ENCODE results near the gene GAB3.

- TF ChIP-seq USF2 (IDR thresholded peaks at IDR 0.05; ENCODE audit: low read depth, low read length): no peak
- TF ChIP-seq CTCF (conservative IDR thresholded peaks at IDR 0.05; ENCODE audit: low read depth, low read length): no peak
- no peak for TF ChIP-seq RAD21 (IDR thresholded peaks at IDR 0.05; ENCODE audit: low read length)
- TF ChIP-seq POLR2A (IDR thresholded peaks at IDR 0.05; ENCODE audit: low read depth, low read length): no peak
- TF ChIP-seq SMC3 (IDR thresholded peaks at IDR 0.05; ENCODE audit: low read depth, low read length): no peak
- no peak for TF ChIP-seq MAFK (IDR thresholded peaks at IDR 0.05; ENCODE audit: low read depth, low read length)
- no peak for TF ChIP-seq FOS (IDR thresholded peaks at IDR 0.05; ENCODE audit: low read depth, low read length)
These were observed 89.7 kb downstream of the GAB3 start for GRCh38 chrX:154661170-154661569.
